ENCODE results near the gene ABHD14A.
A peak's percentile ranks its signal among the peaks of the same experiment; 100 is the strongest.

Gene ABHD14A

GRCh38 chr3:51941798-51942602, 32.9 kb upstream of the ABHD14A start, which contains the start of the genes PARP3 and RRP9:
PARP3 (plus strand) TSS chr3:51942363; CDS start chr3:51943356, 993 bp downstream.
RRP9 (minus strand) TSS chr3:51941904; CDS start chr3:51941867, 37 bp downstream.
- TF ChIP-seq NFIC (IDR thresholded peaks at IDR 0.05) (no peak), CEBPB (IDR thresholded peaks at IDR 0.05) (no peak), FOXM1 (IDR thresholded peaks at IDR 0.05; ENCODE audit: borderline replicate concordance, low read depth) (peak; percentile 18; the same call in 1 of the 2 replicates), EP300 (IDR thresholded peaks at IDR 0.05; ENCODE audit: borderline replicate concordance) (no peak; the same call in none of the 2 replicates), YY1 (IDR thresholded peaks at IDR 0.05; ENCODE audit: low read depth) (peak; percentile 67), TAF1 (IDR thresholded peaks at IDR 0.05; ENCODE audit: low read depth) (peak; percentile 58), TCF12 (IDR thresholded peaks at IDR 0.05; ENCODE audit: low read depth) (peak; percentile 28), EGR1 (IDR thresholded peaks at IDR 0.05) (no peak), TEAD4 (IDR thresholded peaks at IDR 0.05) (no peak; the same call in 1 of the 2 replicates), RAD21 (IDR thresholded peaks at IDR 0.05; ENCODE audit: low read depth) (peak; percentile 92)
- TF ChIP-seq, protein P1, sequence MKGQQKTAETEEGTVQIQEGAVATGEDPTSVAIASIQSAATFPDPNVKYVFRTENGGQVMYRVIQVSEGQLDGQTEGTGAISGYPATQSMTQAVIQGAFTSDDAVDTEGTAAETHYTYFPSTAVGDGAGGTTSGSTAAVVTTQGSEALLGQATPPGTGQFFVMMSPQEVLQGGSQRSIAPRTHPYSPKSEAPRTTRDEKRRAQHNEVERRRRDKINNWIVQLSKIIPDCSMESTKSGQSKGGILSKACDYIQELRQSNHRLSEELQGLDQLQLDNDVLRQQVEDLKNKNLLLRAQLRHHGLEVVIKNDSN (IDR thresholded peaks at IDR 0.05): peak; percentile 87
- TF ChIP-seq, protein P2, sequence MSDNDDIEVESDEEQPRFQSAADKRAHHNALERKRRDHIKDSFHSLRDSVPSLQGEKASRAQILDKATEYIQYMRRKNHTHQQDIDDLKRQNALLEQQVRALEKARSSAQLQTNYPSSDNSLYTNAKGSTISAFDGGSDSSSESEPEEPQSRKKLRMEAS (IDR thresholded peaks at IDR 0.05): peak; percentile 90

DNA sequence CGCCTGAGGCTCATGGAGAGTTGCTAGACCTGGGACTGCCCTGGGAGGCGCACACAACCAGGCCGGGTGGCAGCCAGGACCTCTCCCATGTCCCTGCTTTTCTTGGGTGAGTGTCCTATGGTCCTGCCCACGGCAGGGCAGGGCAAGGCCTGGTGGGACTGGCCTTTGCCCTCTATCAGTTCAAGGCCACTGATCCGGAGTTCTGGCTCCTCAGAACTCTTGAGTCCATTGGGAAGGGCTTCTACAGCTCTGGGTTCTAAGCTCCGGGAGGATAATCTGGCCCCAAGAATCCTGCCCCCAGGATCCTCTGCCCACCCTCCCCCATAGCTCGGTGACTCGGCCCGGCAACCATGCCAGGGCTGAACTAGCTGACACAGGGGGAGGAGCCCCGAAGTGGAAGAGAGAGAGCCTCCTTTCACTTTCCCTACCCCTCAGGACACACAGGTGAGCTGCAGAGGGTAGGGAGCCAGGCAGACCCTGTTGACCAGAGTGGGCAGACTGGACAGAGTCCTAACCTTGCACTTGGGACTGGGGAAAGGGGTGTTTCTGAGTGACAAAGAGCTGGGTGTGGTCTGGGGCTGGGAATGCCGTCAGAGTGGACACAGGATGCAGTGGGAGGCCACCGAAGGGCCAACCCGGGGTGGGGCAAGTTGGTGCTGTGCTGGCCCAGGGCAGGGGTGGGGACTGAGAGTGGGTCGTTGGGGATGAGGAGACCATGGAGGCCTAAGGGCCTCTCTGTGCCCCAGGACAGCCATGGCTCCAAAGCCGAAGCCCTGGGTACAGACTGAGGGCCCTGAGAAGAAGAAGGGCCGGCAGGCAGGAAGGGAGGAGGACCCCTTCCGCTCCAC, 32.0 kb upstream of the ABHD14A start:
- TF ChIP-seq TEAD4 (IDR thresholded peaks at IDR 0.05): no peak
- peak; percentile 7; the same call in 1 of the 2 replicates for TF ChIP-seq TCF12 (IDR thresholded peaks at IDR 0.05; ENCODE audit: low read depth)
- TF ChIP-seq, protein P3, sequence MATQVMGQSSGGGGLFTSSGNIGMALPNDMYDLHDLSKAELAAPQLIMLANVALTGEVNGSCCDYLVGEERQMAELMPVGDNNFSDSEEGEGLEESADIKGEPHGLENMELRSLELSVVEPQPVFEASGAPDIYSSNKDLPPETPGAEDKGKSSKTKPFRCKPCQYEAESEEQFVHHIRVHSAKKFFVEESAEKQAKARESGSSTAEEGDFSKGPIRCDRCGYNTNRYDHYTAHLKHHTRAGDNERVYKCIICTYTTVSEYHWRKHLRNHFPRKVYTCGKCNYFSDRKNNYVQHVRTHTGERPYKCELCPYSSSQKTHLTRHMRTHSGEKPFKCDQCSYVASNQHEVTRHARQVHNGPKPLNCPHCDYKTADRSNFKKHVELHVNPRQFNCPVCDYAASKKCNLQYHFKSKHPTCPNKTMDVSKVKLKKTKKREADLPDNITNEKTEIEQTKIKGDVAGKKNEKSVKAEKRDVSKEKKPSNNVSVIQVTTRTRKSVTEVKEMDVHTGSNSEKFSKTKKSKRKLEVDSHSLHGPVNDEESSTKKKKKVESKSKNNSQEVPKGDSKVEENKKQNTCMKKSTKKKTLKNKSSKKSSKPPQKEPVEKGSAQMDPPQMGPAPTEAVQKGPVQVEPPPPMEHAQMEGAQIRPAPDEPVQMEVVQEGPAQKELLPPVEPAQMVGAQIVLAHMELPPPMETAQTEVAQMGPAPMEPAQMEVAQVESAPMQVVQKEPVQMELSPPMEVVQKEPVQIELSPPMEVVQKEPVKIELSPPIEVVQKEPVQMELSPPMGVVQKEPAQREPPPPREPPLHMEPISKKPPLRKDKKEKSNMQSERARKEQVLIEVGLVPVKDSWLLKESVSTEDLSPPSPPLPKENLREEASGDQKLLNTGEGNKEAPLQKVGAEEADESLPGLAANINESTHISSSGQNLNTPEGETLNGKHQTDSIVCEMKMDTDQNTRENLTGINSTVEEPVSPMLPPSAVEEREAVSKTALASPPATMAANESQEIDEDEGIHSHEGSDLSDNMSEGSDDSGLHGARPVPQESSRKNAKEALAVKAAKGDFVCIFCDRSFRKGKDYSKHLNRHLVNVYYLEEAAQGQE (IDR thresholded peaks at IDR 0.05; ENCODE audit: low read depth): no peak

DNA sequence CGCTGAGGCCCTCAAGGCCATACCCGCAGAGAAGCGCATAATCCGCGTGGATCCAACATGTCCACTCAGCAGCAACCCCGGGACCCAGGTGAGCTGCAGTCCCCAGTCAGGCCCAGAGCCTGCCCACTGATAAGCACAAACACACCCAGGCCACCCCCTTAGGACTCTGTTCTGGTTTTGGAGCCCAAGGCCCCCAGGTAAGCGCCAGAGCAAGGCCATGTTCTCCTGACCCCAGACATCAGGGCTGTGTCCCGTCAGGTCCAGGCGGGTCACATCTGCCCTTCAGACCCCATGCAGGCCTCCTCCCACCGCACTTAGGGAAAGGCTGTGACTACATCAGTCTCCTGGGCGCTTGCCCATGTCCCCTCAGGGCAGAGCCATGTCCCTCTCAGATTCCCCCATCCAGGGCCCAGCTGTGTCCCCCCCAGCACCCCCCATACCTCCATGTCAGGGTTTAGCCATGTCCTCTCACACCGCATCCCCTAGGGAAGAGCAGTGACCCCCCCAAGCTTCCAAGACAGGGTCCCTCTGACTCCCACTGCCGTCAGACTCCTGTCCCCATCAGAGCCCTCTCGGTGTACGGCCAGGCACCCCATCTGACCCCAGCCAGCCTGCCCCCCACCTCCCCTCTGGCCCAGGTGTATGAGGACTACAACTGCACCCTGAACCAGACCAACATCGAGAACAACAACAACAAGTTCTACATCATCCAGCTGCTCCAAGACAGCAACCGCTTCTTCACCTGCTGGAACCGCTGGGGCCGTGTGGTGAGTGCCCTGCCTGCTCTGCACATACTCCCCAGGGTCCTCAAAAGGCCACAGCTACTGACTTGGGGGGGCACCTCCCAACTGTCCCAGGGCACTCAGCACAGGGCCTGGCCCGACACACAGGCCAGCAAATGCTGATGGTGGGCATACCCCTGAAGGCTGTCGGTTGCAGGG, 31.1 kb upstream of the ABHD14A start:
- no peak for TF ChIP-seq CREB1 (IDR thresholded peaks at IDR 0.05; ENCODE audit: low read depth)
- no peak for TF ChIP-seq TCF12 (IDR thresholded peaks at IDR 0.05; ENCODE audit: low read depth)
- no peak for TF ChIP-seq RAD21 (IDR thresholded peaks at IDR 0.05; ENCODE audit: low read depth)
- TF ChIP-seq, protein P1 (IDR thresholded peaks at IDR 0.05): no peak
- no peak for TF ChIP-seq YY1 (IDR thresholded peaks at IDR 0.05; ENCODE audit: low read depth)
- no peak for TF ChIP-seq NFIC (IDR thresholded peaks at IDR 0.05)
- TF ChIP-seq TEAD4 (IDR thresholded peaks at IDR 0.05): no peak
- TF ChIP-seq EP300 (IDR thresholded peaks at IDR 0.05; ENCODE audit: borderline replicate concordance): no peak
- TF ChIP-seq ZBTB7A (IDR thresholded peaks at IDR 0.05; ENCODE audit: low read depth): no peak
- TF ChIP-seq, protein P3 (IDR thresholded peaks at IDR 0.05; ENCODE audit: low read depth): no peak
- no peak for TF ChIP-seq EGR1 (IDR thresholded peaks at IDR 0.05)
- TF ChIP-seq TAF1 (IDR thresholded peaks at IDR 0.05; ENCODE audit: low read depth): no peak
- no peak for TF ChIP-seq FOXM1 (IDR thresholded peaks at IDR 0.05; ENCODE audit: borderline replicate concordance, low read depth)
- TF ChIP-seq, protein P2 (IDR thresholded peaks at IDR 0.05): no peak
- no peak for TF ChIP-seq CEBPB (IDR thresholded peaks at IDR 0.05)

- TF ChIP-seq, protein P3 (IDR thresholded peaks at IDR 0.05; ENCODE audit: low read depth): no peak
- no peak for TF ChIP-seq TCF12 (IDR thresholded peaks at IDR 0.05; ENCODE audit: low read depth)
- TF ChIP-seq CEBPB (IDR thresholded peaks at IDR 0.05): no peak
- no peak for TF ChIP-seq ZBTB7A (IDR thresholded peaks at IDR 0.05; ENCODE audit: low read depth)
- no peak for TF ChIP-seq EGR1 (IDR thresholded peaks at IDR 0.05)
- no peak for TF ChIP-seq RAD21 (IDR thresholded peaks at IDR 0.05; ENCODE audit: low read depth)
- no peak for TF ChIP-seq TEAD4 (IDR thresholded peaks at IDR 0.05)
- TF ChIP-seq FOXM1 (IDR thresholded peaks at IDR 0.05; ENCODE audit: borderline replicate concordance, low read depth): no peak
- TF ChIP-seq, protein P1 (IDR thresholded peaks at IDR 0.05): no peak
- TF ChIP-seq TAF1 (IDR thresholded peaks at IDR 0.05; ENCODE audit: low read depth): no peak
Observed at GRCh38 chr3:51944451-51945021, 30.3 kb upstream of the ABHD14A start.
